ENCODE results near the gene LANCL2. TPM values are rescaled to one million over a fixed set of nuclear protein-coding genes. Genes with fewer than 3 reads are reported as not detected.
A peak's percentile ranks its signal among the peaks of the same experiment; 100 is the strongest.

The LANCL2 gene
- total RNA-seq, 4 donors from 2014 or later: 3.5 to 31.4 (median 6.7) TPM

- no peak overlapping the region for H3K27ac ChIP-seq
- no peaks in the 10 kb centered on the region for H3K27me3 ChIP-seq
- no peak overlapping the region for H3K4me3 ChIP-seq
- TF ChIP-seq, protein P1, sequence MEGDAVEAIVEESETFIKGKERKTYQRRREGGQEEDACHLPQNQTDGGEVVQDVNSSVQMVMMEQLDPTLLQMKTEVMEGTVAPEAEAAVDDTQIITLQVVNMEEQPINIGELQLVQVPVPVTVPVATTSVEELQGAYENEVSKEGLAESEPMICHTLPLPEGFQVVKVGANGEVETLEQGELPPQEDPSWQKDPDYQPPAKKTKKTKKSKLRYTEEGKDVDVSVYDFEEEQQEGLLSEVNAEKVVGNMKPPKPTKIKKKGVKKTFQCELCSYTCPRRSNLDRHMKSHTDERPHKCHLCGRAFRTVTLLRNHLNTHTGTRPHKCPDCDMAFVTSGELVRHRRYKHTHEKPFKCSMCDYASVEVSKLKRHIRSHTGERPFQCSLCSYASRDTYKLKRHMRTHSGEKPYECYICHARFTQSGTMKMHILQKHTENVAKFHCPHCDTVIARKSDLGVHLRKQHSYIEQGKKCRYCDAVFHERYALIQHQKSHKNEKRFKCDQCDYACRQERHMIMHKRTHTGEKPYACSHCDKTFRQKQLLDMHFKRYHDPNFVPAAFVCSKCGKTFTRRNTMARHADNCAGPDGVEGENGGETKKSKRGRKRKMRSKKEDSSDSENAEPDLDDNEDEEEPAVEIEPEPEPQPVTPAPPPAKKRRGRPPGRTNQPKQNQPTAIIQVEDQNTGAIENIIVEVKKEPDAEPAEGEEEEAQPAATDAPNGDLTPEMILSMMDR (IDR thresholded peaks at IDR 0.05): no peak
- TF ChIP-seq POLR2A (IDR thresholded peaks at IDR 0.05): no peak
- intact Hi-C loops (cut with DNase I; ENCODE audit: low total_unique reads): no loop called here
- DNase-seq: no peak
- no peaks in the 10 kb centered on the region for H3K36me3 ChIP-seq
- no peaks in the 10 kb centered on the region for H3K9me3 ChIP-seq
- no peaks in the 10 kb centered on the region for H3K4me1 ChIP-seq
These were observed 60.1 kb downstream of the LANCL2 start for GRCh38 chr7:55425141-55425752.

DNA sequence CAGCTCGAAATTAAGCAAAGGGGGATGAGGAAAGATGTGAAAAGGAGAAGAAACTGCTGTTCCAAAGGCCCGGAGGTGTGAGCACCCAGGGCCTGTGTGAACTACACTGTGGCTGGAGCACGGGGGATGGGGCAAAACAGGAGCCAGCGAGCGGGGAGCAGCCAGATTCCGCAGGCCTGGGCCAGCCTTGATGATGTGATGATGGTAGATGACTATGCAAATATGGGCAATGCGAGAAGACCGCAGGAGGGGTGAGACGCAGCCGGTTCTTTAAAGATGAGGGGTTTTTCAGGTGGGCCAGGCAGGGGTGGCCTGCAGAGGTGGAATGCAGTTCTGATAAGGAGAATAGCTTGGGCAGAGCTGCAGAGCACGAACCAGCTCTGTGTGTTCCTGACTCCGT lies 61.5 kb downstream of the LANCL2 start:
- H3K4me3 ChIP-seq: no peak overlapping the region
- no peaks in the 10 kb centered on the region for H3K4me1 ChIP-seq
- H3K36me3 ChIP-seq: no peaks in the 10 kb centered on the region
- intact Hi-C loops (cut with DNase I; ENCODE audit: low total_unique reads): no loop called here
- TF ChIP-seq, protein P1 (IDR thresholded peaks at IDR 0.05): no peak
- no peak for TF ChIP-seq POLR2A (IDR thresholded peaks at IDR 0.05)
- no peak overlapping the region for H3K27ac ChIP-seq
- no peaks in the 10 kb centered on the region for H3K27me3 ChIP-seq
- H3K9me3 ChIP-seq: no peaks in the 10 kb centered on the region
- no peak for DNase-seq

- Histone ChIP-seq H3K27me3 (no peaks in the 10 kb centered on the region), H3K4me3 (no peak overlapping the region), H3K4me1 (no peaks in the 10 kb centered on the region), H3K9me3 (no peaks in the 10 kb centered on the region), H3K36me3 (no peaks in the 10 kb centered on the region), H3K27ac (peak overlapping the region in 1 of 2 donors; percentile 63)
- intact Hi-C loops (cut with DNase I; ENCODE audit: low total_unique reads): no loop called here
- TF ChIP-seq, protein P1 (IDR thresholded peaks at IDR 0.05): no peak
- no peak for TF ChIP-seq POLR2A (IDR thresholded peaks at IDR 0.05)
- DNase-seq: no peak
These were observed 62.2 kb downstream of the LANCL2 start for GRCh38 chr7:55427342-55427741.

- TF ChIP-seq, protein P1 (IDR thresholded peaks at IDR 0.05): no peak
- no peak for TF ChIP-seq POLR2A (IDR thresholded peaks at IDR 0.05)
- peak overlapping the region; percentile 41 to 63 for H3K27ac ChIP-seq
- H3K4me1 ChIP-seq: no peaks in the 10 kb centered on the region
- no peak overlapping the region for H3K4me3 ChIP-seq
- no peaks in the 10 kb centered on the region for H3K27me3 ChIP-seq
- intact Hi-C loops (cut with DNase I; ENCODE audit: low total_unique reads): no loop called here
- no peak for DNase-seq
- no peaks in the 10 kb centered on the region for H3K9me3 ChIP-seq
- no peaks in the 10 kb centered on the region for H3K36me3 ChIP-seq
These were observed 62.7 kb downstream of the LANCL2 start for GRCh38 chr7:55427800-55428199.

DNA sequence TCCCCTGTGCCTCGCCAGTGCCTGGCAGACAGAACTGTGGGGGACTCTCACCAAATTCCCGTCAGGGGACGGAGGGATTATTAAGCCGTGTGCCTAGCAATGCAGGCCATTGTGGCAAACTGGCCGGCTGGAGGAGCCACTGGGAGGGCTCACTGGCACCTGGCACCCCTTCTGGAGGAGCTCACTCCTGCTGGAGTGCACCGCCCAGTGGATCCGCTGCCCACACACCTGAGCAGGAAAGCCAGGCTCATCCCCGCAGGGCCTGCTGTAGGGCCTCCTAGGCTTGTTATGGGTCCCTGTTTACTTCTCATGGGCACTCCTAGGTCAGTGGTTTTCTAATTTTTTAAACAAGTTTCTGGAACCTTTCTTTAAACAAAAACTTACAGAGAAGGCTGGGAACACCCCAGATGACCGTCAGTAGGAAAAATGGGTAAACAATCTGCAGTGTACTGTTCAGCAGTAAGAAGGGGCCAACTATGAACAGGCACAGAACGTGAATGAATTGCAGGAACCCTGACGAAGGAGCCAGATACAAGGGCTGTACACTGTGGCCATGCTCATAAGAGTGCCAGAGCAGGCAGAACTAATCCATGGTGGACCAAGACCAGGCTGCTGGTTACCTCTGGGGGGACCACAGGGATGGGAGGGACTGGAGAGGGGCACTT lies 64.8 kb downstream of the LANCL2 start:
- Histone ChIP-seq H3K36me3 (no peaks in the 10 kb centered on the region), H3K27ac (no peak overlapping the region), H3K4me3 (no peak overlapping the region), H3K4me1 (no peaks in the 10 kb centered on the region), H3K9me3 (no peaks in the 10 kb centered on the region), H3K27me3 (no peaks in the 10 kb centered on the region)
- no peak for DNase-seq
- intact Hi-C loops (cut with DNase I; ENCODE audit: low total_unique reads): no loop called here
- TF ChIP-seq POLR2A (IDR thresholded peaks at IDR 0.05): no peak
- TF ChIP-seq, protein P1 (IDR thresholded peaks at IDR 0.05): no peak

All from uterus (tissue), 4 donors.